ENCODE data around the gene ZNF319. TPM values are rescaled to one million over a fixed set of nuclear protein-coding genes. Genes with fewer than 3 reads are reported as not detected.
A peak's percentile ranks its signal among the peaks of the same experiment; 100 is the strongest.

Gene ZNF319
- total and polyA plus RNA-seq, 10 of the 15 experiments (the other 5 are each of a cell fraction or from before 2014, with no cell fraction given) = 0.29 to 7.4 (median 1.7) TPM

DNA sequence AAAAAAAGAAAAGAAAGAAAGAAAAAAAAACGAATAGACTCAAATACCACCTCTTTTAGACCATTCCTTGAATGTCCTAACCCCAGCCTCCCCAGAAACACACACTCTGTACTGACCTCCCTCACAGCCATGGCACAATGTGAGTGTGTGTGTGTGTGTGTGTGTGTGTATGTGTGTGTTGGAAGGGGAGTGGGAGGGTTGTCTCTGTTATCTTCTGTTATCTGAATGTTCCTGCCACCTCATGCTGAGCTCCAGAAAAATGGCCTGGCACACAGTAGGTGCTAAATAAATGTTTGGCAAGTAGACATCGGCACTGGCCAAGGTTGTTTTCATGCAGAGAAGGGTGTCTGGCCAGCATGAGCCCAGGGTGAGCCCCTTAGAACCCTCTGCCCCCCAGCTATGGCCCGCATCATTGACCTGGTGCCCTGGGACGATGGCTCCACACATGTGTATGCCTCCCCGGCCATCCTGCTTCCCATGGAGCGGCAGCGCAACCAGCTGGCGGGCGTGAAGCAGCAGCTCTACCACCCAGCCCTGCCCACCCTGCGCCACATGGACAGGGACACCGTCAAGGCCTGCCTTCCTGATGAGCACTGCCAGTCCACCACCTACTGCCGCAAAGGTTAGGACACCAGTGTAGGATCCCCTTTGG lies 22.9 kb downstream of the ZNF319 start:
- CTCF ChIA-PET = interaction anchor here (0.6 kb wide), 1 partner anchor 78 kb away, joined by 3 read pairs; no protein-coding TSS in a partner anchor
- no peak for ATAC-seq
- H3K27me3 ChIP-seq (replicated peaks in 1 of 2; ENCODE audit: control insufficient read depth in 2 of 2, insufficient read depth in 2 of 2, low read length in 1 of 2) = no peaks in the 10 kb centered on the region; a peak in 1 of 4 replicates
- no peak overlapping the region for H3K4me2 ChIP-seq (ENCODE audit: control insufficient read depth, insufficient read depth)
- no peak overlapping the region for H3K27ac ChIP-seq (ENCODE audit: control insufficient read depth, insufficient read depth)
- H2AFZ ChIP-seq (ENCODE audit: control insufficient read depth, low read depth, low read length) = no peak overlapping the region
- in situ Hi-C loops (cut with MboI) (no loop called here), intact Hi-C loops (cut with micrococcal nuclease; ENCODE audit: unreplicated experiment) (no loop called here)
- no peaks in the 10 kb centered on the region for H4K20me1 ChIP-seq (ENCODE audit: control insufficient read depth, insufficient read depth)
- POLR2A ChIA-PET = no interaction called here
- WGBS (ENCODE audit: insufficient coverage, insufficient replicate concordance, low lambda C conversion rate, missing lambda C conversion rate) = 56% methylated on average over 12 of the region's 12 CpGs
- no TSS peak for BruUV-seq (replicated peaks)
- no peak overlapping the region for H3K4me3 ChIP-seq
- RAD21 ChIA-PET (ENCODE audit: unreplicated experiment) = no interaction called here
- no peaks in the 10 kb centered on the region for H3K79me2 ChIP-seq (ENCODE audit: control insufficient read depth, insufficient read depth, low read length)
- no peaks in the 10 kb centered on the region for H3K9me3 ChIP-seq (replicated peaks; ENCODE audit: control insufficient read depth, insufficient read depth, low read length)
- H3K4me1 ChIP-seq (ENCODE audit: control insufficient read depth, insufficient read depth, low read length) = no peaks in the 10 kb centered on the region
- no peak for DNase-seq (ENCODE audit: low read depth, low spot score)
- FAIRE-seq = no peak
- H3K36me3 ChIP-seq (ENCODE audit: control insufficient read depth in 2 of 2, insufficient read depth in 2 of 2, low read length in 1 of 2) = no peaks in the 10 kb centered on the region
- SMC1A ChIA-PET (ENCODE audit: uncharacterized antibody, unreplicated experiment) = no interaction called here
- TF ChIP-seq, protein P1, sequence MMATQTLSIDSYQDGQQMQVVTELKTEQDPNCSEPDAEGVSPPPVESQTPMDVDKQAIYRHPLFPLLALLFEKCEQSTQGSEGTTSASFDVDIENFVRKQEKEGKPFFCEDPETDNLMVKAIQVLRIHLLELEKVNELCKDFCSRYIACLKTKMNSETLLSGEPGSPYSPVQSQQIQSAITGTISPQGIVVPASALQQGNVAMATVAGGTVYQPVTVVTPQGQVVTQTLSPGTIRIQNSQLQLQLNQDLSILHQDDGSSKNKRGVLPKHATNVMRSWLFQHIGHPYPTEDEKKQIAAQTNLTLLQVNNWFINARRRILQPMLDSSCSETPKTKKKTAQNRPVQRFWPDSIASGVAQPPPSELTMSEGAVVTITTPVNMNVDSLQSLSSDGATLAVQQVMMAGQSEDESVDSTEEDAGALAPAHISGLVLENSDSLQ (IDR thresholded peaks at IDR 0.05) = no peak
- TF ChIP-seq MXI1 (IDR thresholded peaks at IDR 0.05; ENCODE audit: low read depth, low read length) = no peak
- TF ChIP-seq RAD21 (IDR thresholded peaks at IDR 0.05; ENCODE audit: insufficient read depth, low read depth, low read length) = 0 out of 2 replicates have a peak, but pooled peaks have one; percentile 6
- no peak for TF ChIP-seq CREM (IDR thresholded peaks at IDR 0.05; ENCODE audit: low read depth)
- TF ChIP-seq SMC3 (IDR thresholded peaks at IDR 0.05; ENCODE audit: borderline replicate concordance, low read length) = no peak
- TF ChIP-seq BCL3 (IDR thresholded peaks at IDR 0.05; ENCODE audit: borderline replicate concordance, insufficient read depth, low read depth, low read length, poor library complexity, severe bottlenecking) = no peak
- no peak for TF ChIP-seq ZBTB40 (IDR thresholded peaks at IDR 0.05; ENCODE audit: borderline replicate concordance)
- TF ChIP-seq ZNF24 (IDR thresholded peaks at IDR 0.05) = no peak
- TF ChIP-seq MLLT1 (IDR thresholded peaks at IDR 0.05) = no peak
- no peak overlapping the region for H3K9ac ChIP-seq (ENCODE audit: control insufficient read depth, insufficient read depth, low read length)

Data from GM12878 (cell line).